Loucy (cell line): ENCODE results near the gene DBN1.

Source experiments
- CTCF ChIP-seq: fragments of 200-600 bp; sonication (generic); conservative IDR thresholded peaks from 2 replicates; pipeline ENCODE4 v1.5.1; 2014; ENCODE audit warnings: mild to moderate bottlenecking, antibody characterized with exemption, low read length
- EZH2phosphoT487 ChIP-seq: fragments of 200-600 bp; IDR thresholded peaks from 2 replicates; pipeline ENCODE4 v1.6.1; 2018; ENCODE audit warnings: antibody characterized with exemption, mild to moderate bottlenecking, moderate library complexity, borderline replicate concordance

DNA sequence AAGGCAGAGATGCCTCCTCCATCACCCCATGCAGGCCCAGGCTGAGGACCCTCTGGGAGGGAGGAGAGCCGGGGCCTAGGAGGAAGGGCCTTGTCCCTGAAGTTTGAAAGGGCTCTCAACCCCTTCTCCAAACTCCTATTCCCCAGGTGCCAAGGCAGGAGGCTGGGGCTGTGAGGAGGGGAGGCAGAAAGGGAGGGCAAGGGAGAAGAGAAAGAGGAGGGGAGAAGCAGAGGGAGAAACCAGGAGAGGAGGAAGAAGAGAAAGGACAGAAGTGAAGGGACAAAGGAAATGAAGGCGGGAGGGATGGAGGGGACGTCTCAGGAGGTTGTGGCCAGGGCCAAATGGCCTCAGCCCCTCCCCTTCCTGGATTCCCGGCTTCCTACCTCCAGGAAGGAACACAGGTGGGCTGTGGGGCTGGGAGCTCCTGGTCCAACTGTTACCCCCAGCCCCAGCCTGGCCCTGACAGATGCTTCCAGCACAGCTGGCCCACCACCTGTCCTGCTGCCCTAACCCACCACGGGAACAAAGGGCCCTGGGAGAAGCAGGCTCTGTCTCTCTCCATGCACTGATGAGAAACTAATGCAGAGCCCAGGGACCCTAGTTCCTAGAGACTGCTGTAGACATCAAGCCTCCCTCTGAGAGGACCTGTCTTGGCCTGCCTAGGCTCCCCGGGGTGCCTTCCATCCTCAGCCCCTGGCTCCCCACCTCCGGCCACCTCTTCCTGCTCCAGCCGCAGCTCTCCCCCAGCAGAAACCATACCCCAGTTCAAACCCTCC, 3.5 kb downstream of the DBN1 start:
- TF ChIP-seq CTCF (no peak), EZH2phosphoT487 (no peak)
